Stimulated activated memory B cell treated with anti-CD40 and anti-IgM and Interleukin-4, amounts not matched to agents 10 μg/mL and 1 μg/mL and 100 μg/mL, for 72 hours (primary cell): ENCODE results near the gene TRIM49D1.
"Not testable (repeated sequence)": the region's sequence is repeated elsewhere in the genome, so short reads cannot be mapped to it uniquely, and the experiment has no call there.

Experiments used
- ATAC-seq: fragments of 150-1000 bp; cut with Tn5 transposase; 2 replicates; pipeline ENCODE4 v1.10.0; 2021
- H3K27ac Mint-ChIP-seq: one replicate; pipeline ENCODE4 v1.8.0; 2022; ENCODE audit warnings: mild to moderate bottlenecking, mixed read lengths
- H3K27me3 Mint-ChIP-seq: one replicate; pipeline ENCODE4 v1.8.0; 2022; ENCODE audit warnings: mixed read lengths
- H3K36me3 Mint-ChIP-seq: one replicate; pipeline ENCODE4 v1.8.0; 2022; ENCODE audit warnings: mixed read lengths
- H3K4me1 Mint-ChIP-seq: one replicate; pipeline ENCODE4 v1.8.0; 2022; ENCODE audit warnings: mixed read lengths
- H3K4me3 Mint-ChIP-seq: one replicate; pipeline ENCODE4 v1.8.0; 2022; ENCODE audit warnings: mild to moderate bottlenecking, moderate library complexity, mixed read lengths
- H3K9me3 Mint-ChIP-seq: one replicate; pipeline ENCODE4 v1.8.0; 2022; ENCODE audit warnings: mixed read lengths

TRIM49D1 gene, protein sequence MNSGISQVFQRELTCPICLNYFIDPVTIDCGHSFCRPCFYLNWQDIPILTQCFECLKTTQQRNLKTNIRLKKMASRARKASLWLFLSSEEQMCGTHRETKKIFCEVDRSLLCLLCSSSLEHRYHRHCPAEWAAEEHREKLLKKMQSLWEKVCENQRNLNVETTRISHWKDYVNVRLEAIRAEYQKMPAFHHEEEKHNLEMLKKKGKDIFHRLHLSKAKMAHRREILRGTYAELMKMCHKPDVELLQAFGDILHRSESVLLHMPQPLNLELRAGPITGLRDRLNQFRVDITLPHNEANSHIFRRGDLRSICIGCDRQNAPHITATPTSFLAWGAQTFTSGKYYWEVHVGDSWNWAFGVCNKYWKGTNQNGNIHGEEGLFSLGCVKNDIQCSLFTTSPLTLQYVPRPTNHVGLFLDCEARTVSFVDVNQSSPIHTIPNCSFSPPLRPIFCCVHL

DNA sequence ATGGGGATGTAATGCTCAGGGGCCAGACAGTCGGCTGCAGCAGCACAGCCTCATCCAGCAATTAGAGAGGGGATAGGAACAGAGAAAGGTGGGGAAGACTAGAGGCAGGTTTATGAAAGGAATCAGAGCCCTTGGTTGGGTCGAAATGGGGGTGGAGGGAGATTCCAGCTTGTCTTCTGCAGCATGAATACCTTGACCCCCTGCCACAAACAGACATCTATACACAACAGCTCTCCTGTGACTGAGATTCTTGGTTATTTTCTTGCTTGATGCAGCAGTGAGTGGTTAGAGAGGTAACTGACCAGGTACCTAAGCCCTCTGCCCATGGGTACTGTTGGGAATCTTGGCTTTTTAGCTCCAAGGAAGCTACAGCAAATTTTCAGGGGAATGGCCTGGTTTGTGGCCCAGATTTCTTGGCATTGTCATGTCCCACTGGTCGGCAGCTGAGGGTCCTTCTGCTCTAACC, at the start of gene TRIM49D1:
TSS of gene TRIM49D1 (minus strand) at position 51 of the 466 bp plus-strand sequence. CDS start 4,535 bp downstream, outside the sequence.
- ATAC-seq = no peak
- no peaks in the 10 kb centered on the region for H3K36me3 Mint-ChIP-seq
- no peak within 1 kb of the TSS for H3K27ac Mint-ChIP-seq
- no peaks in the 10 kb centered on the region for H3K4me1 Mint-ChIP-seq
- H3K27me3 Mint-ChIP-seq = no peaks in the 10 kb centered on the region
- no peaks in the 10 kb centered on the region for H3K9me3 Mint-ChIP-seq
- no peak within 1 kb of the TSS for H3K4me3 Mint-ChIP-seq

DNA sequence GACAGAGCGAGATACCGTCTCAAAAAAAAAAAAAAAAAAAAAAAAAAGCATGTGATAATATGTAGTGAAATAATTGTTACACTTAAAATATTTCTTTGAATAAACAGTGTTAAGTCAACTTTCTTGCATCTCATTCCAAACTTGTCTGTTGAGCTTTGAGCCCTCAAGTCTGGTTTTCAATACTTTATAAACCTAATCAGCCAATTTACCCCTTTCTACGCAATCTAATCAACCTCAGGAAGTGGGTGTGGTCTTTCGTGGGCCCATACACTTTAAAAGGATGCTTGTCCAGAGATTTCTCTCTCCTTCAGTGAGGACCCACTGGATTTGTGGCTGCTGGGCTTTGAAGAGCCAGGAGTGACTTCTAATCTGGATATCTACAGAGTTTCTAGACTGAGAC, 43.7 kb upstream of the TRIM49D1 start, which contains the start of gene TRIM64:
TSS of gene TRIM64 (plus strand) at position 301 of the 400 bp plus-strand sequence. CDS start 2,467 bp downstream, outside the sequence.
- not testable (repeated sequence) for H3K27me3 Mint-ChIP-seq, H3K36me3 Mint-ChIP-seq, H3K27ac Mint-ChIP-seq, H3K4me3 Mint-ChIP-seq, H3K9me3 Mint-ChIP-seq, H3K4me1 Mint-ChIP-seq, ATAC-seq

DNA sequence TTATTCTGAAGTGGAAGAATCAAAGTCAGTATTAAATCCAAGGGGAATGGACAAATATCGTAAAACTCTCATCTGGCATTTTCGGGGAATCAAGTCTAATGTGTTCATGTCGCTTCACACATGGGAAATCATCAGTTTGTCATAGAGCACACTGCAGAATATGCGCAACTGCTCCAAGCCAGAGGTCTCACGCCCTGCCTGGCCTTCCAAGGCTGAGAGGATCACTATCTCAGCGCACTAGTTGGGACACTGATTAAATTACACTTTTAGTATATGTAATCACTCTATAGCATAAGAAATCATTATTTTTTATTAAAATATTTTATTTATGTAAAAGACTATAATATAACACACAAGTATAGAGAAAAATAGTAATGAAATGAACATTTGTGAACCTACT, 38.8 kb upstream of the TRIM49D1 start:
- H3K27ac Mint-ChIP-seq, H3K4me1 Mint-ChIP-seq, H3K9me3 Mint-ChIP-seq, ATAC-seq, H3K27me3 Mint-ChIP-seq, H3K4me3 Mint-ChIP-seq, H3K36me3 Mint-ChIP-seq: not testable (repeated sequence)

DNA sequence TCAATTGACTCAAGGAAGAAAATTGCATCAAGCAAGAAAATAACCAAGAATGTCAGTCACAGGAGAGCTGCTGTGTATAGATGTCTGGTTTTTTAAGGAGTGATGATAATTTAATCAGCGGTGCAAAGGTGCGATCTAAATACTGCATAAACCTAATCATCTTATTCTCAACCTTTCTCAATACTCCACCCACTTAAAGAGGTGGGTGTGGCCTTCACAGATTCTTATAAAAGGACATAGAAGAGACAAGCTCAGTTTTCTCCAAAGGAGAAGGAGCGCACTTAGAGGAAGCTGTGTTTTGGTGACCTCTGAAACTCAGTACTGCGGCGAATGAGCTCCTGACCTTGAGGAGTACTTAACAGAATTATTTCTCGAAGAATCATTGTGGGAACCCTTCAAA, 1.7 kb upstream of the TRIM49D1 start, which contains the start of gene TRIM49D2:
TSS of gene TRIM49D2 (plus strand) at position 301 of the 400 bp plus-strand sequence. CDS start 2,698 bp downstream, outside the sequence.
- ATAC-seq, H3K27ac Mint-ChIP-seq: not testable (repeated sequence)

DNA sequence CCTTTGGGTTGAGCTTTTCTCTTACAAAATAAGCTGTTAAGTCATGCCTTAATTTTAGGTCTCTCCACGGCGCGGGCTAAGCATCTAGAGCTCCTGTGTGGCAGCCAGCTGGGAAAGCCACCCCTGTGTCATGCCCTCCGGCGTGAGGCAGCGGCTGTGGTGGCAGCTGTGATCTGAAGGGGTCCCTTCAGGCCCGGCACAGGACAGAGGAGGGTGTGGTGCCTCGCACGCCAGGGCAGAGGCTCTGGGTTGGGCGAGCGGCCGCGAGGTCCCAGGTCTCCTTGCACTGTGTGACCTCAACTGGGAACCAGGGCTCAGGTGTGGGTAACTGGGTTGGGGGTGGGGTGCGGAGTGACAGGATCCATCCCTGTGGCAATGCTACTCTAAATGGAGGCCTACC, 21.2 kb downstream of the TRIM49D1 start:
- H3K4me3 Mint-ChIP-seq, H3K27me3 Mint-ChIP-seq, H3K27ac Mint-ChIP-seq, H3K4me1 Mint-ChIP-seq, H3K36me3 Mint-ChIP-seq, H3K9me3 Mint-ChIP-seq: not testable (repeated sequence)
- peak; percentile 53 for ATAC-seq

More for the DNA sequence above, 1.7 kb upstream of the TRIM49D1 start, which contains the start of gene TRIM49D2:
- H3K4me3 Mint-ChIP-seq, H3K36me3 Mint-ChIP-seq, H3K4me1 Mint-ChIP-seq, H3K27me3 Mint-ChIP-seq, H3K9me3 Mint-ChIP-seq: not testable (repeated sequence)

DNA sequence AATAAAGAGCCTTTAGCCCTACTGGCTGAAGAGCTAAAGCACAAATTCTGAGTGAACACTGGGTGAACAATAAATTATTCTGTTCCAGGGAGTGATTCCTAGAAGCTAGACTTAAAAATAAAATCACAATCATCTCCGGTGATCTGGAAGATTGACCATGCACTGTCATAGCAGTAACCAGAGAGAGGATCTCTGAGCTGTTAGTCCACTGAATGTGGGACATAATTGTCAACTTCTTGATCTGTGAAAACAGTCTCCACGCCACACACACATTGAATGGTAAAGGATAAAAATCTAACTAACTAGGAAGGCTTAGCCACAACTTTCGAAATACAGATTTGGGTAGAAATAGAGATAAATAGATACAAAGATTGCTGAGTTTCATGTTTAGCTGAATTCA, 28.8 kb downstream of the TRIM49D1 start:
- H3K9me3 Mint-ChIP-seq, H3K36me3 Mint-ChIP-seq, H3K27me3 Mint-ChIP-seq, H3K4me1 Mint-ChIP-seq, H3K4me3 Mint-ChIP-seq, ATAC-seq, H3K27ac Mint-ChIP-seq: not testable (repeated sequence)

DNA sequence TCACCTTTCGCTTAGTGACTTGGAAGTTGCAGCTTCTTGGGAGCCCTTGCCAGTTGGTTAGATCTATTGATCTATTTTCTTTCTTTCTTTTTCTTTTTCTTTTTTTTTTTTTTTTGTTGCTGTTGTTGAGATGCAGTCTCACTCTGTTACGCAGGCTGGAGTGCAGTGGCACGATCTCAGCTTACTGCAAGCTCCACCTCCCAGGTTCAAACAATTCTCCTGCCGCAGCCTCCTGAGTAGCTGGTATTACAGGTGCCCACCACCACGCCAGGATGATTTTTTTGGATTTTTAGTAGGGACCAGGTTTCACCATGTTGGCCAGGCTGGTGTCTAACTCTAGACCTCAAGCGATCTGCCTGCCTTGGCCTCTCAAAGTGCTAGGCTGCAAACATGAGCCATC, 44.5 kb downstream of the TRIM49D1 start:
- not testable (repeated sequence) for H3K27me3 Mint-ChIP-seq, H3K36me3 Mint-ChIP-seq, H3K4me1 Mint-ChIP-seq, H3K9me3 Mint-ChIP-seq, H3K4me3 Mint-ChIP-seq, ATAC-seq, H3K27ac Mint-ChIP-seq

DNA sequence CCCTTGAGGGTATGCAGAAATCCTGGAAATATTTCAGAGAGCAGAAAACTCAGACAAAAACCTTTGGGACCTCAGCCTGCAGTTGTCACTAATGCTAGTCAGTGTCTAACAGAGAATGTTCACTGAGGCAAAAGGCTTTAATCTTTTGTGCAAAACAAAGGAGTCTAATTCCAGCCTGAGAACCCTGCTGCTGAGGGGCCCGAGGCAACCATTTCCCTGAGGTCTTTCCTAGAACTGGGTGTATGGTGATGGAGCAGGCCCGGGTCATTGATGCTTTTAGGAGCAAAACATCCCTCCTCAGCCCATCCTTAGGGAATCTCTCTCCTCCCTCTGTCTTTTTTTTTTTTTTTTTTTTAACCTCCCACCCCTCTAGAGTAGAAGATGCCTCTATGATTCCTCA, 49.5 kb downstream of the TRIM49D1 start:
- not testable (repeated sequence) for H3K4me3 Mint-ChIP-seq

DNA sequence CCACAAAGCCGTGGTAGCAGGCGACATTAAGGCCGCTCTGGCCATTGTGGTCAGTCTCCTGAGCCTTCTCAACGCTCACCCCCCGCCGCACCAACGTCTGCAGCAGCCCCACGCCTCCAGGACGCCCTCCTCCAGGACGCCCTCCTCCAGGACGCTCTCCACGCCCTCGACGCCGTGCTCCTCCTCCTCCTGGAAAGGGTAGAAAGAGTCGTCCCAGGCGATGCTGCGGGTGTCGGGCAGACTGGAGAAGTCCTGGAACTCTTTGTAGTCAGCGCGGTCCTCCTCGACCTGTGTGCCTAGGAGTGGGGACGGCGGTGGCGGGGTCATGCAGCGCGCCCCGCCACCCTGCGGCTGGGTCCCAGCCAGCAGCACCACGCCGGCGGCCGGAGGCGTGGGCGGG, 56.8 kb downstream of the TRIM49D1 start:
- H3K9me3 Mint-ChIP-seq, H3K27ac Mint-ChIP-seq, H3K4me1 Mint-ChIP-seq, H3K36me3 Mint-ChIP-seq, H3K4me3 Mint-ChIP-seq, ATAC-seq, H3K27me3 Mint-ChIP-seq: not testable (repeated sequence)

More for the DNA sequence above, 49.5 kb downstream of the TRIM49D1 start:
- not testable (repeated sequence) for H3K36me3 Mint-ChIP-seq, H3K4me1 Mint-ChIP-seq, ATAC-seq, H3K27ac Mint-ChIP-seq, H3K27me3 Mint-ChIP-seq, H3K9me3 Mint-ChIP-seq

DNA sequence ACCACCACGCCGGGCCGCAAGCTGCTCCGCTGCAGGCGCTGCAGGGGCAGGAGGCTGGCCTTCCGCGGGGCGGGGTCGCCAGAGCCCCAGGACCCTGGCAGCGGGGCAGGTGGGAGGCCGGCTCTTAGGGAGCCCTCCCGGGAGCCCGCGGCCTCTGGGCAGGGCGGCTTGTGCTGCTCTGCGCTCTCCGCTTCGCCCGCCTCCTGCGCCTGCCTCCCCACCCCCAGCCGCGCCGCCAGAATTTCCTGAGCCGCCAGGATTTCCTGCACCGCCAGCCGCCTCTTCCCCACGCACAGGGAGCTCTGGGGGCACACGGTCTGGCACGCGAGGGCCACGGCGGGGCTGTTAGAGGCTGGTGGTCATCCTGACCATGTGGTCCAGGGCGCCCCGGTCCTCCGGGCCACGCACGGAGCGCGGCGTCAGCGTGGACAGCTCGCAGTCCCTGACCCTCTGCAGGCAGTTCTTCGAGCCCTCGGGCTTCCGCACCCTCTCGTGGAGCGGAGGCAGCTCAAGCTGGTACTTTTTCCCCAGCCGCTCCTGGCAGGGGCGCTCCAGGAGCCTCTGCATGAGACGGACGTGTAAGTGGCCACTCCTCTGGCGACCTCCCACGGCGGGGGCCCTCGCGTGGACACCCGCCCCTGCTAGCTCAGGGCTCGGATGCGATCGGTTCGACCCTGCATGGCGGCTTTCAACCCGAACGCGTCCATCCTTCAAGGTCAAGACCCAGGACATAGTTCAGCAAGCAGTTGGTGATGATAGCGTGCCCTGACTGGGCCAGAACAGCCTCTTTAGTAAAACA, 57.9 kb downstream of the TRIM49D1 start:
- not testable (repeated sequence) for ATAC-seq, H3K4me3 Mint-ChIP-seq, H3K27me3 Mint-ChIP-seq, H3K4me1 Mint-ChIP-seq, H3K36me3 Mint-ChIP-seq, H3K27ac Mint-ChIP-seq, H3K9me3 Mint-ChIP-seq
